Stimulated activated naive CD8-positive, alpha-beta T cell treated with anti-CD3 and anti-CD28 coated beads, Interleukin-15, Interleukin-2, amounts not matched to agents 100 ng/mL and 50 ng/mL, for 24 hours (primary cell): ENCODE data around the gene RXRA.

Experiments
- H3K27ac Mint-ChIP-seq: one replicate; pipeline ENCODE4 v1.8.0; 2021; ENCODE audit warnings: mild to moderate bottlenecking, mixed read lengths
- H3K27me3 Mint-ChIP-seq: one replicate; pipeline ENCODE4 v1.8.0; 2021; ENCODE audit warnings: mixed read lengths
- H3K36me3 Mint-ChIP-seq: one replicate; pipeline ENCODE4 v1.8.0; 2021; ENCODE audit warnings: low read depth, mixed read lengths
- H3K4me1 Mint-ChIP-seq: one replicate; pipeline ENCODE4 v1.8.0; 2021; ENCODE audit warnings: low read depth, mixed read lengths
- H3K4me3 Mint-ChIP-seq: one replicate; pipeline ENCODE4 v1.8.0; 2021; ENCODE audit warnings: mild to moderate bottlenecking, mixed read lengths
- H3K9me3 Mint-ChIP-seq: one replicate; pipeline ENCODE4 v1.8.0; 2021; ENCODE audit warnings: mixed read lengths

RXRA gene

DNA sequence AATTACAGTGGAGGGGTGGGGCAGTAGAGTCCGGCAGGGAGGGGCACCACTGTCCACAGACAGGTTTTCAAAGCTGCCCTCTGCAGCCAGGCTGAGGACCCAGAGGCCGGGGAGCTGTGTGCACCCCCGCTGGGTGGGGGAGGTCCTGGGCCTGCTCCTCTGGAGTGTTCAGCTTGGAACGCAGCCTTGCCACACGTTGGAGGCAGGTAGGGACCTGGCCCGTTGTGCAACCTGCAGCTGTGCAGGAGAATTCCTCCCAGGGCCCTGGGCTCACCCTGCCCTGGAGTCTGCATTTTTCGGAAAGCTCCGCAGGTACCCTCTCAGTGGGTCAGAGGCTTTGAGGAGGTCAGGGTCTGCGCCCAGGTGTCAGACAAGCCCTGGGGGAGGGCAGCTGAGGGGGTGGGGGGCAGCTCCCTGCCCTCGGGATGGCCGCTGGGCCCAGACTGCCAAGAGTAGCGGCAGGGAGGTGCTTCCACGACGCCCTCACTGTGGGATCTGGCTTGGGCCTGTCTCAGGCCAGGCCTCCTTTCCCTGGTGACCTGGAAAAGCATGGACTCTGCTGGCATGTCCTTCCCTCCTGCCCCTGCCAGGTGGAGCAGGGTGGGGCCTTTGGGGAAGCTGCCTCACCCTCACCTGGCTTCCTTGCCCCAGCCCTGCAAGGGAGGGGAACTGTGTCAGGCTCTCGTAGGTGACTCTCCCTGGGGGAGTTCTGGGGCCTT is 29.5 kb downstream of the RXRA start:
- Mint-ChIP-seq H3K9me3 (no peaks in the 10 kb centered on the region), H3K36me3 (no peaks in the 10 kb centered on the region), H3K27ac (no peak overlapping the region), H3K27me3 (no peaks in the 10 kb centered on the region), H3K4me3 (no peak overlapping the region), H3K4me1 (no peaks in the 10 kb centered on the region)

DNA sequence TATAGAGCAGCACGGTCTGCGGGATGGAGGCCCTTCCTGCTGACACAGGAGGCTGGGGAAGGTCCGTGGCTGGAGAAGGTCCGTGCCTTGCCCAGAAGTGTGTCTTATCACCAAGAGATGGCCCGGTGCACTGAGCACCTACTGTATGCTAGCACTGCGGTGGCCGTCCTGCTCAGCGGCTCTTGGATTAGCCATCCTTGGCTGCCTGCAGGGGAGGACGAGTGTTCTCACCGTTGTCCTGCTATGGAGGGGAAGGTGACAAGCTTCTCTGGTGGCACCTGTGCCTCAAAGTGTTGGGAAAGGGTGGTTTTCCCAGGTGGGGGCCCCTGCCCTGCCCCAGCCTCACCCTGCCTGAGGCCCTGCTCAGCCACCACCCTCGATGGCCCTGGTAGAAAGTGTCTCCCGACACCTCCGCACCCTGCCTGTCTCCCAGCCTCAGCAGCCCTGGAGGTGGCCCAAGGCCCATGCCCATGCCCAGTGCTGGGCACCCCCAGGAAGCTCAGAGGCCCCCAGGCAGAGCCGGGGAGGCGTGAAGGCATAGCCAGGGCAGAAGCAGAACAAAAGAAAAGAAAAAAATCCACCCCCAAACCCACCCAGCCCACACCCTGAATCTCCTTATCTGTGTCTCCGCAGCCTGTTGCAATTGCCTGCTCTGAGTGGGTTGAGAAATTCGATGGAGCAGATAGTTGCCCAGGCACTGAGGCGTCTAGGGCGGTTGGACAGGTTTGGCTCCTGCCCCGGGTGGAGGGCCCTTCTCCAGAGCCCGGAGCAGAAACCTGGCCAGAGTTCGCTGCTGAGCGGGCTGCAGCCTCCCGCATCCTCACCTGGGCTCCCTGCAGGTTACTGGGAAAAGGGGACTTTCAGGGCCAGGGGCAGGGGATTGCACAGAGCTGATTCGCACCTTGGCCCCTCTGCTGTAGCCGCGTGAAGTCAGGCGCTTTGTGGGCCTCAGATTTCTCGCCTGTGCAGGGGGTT is 30.5 kb downstream of the RXRA start:
- H3K4me3 Mint-ChIP-seq, result no peak overlapping the region
- H3K9me3 Mint-ChIP-seq, result no peaks in the 10 kb centered on the region
- H3K4me1 Mint-ChIP-seq, result no peaks in the 10 kb centered on the region
- no peaks in the 10 kb centered on the region for H3K27me3 Mint-ChIP-seq
- H3K27ac Mint-ChIP-seq, result no peak overlapping the region
- H3K36me3 Mint-ChIP-seq, result no peaks in the 10 kb centered on the region

DNA sequence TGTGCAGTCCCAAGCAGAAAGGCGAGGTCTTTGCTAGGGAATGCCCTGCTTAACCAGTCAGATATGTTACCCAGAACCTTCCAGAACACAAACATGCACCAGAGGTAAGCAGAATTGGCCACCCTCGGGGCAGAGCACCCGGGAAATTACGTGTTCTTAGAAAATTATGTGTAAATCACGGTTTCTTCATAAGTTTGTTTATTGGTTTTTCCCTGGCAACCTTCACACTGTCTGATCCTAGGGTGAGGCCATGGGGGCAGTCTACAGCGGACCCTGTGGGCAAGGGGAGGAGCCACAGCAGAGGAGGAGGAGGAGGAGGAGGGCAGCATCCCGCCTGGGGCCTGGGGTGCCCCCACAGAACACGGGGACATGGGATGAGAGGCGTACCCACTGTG is 31.4 kb downstream of the RXRA start:
- H3K4me3 Mint-ChIP-seq, result no peak overlapping the region
- H3K36me3 Mint-ChIP-seq, result no peaks in the 10 kb centered on the region
- H3K27ac Mint-ChIP-seq, result no peak overlapping the region
- H3K9me3 Mint-ChIP-seq, result no peaks in the 10 kb centered on the region
- no peaks in the 10 kb centered on the region for H3K4me1 Mint-ChIP-seq
- no peaks in the 10 kb centered on the region for H3K27me3 Mint-ChIP-seq

DNA sequence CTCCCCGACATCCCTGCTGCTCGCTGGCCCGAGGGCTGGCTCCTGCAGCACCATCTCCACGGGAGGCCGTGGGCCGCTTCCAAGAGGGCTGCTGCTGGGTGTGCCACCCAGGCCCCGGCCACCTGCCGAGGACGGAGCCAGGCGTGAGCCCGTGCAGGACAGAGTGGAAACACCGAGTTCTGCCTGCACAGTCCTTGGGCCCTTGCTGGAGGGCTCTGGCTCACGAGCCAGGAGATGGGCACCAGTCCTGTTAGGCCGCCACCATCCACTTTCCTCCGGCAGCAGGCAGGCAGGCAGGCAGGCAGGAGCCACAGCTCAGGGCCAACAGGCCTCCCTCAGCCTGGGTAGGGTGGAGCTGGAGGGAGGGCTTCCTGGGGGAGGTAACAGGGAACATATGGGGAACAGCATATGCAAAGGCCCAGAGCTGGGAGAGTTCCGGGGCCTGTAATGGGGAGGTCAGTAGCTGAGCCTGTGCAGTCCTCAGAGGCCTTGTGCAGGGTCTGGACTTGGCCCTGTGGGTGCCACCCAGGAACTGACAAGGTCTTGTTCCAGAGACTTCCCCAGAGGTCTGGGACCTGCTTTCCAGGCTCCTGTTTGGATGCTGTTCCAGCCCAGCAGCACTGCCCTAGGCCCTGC is 31.9 kb downstream of the RXRA start:
- Mint-ChIP-seq H3K27me3 (no peaks in the 10 kb centered on the region), H3K27ac (no peak overlapping the region), H3K36me3 (no peaks in the 10 kb centered on the region), H3K4me1 (no peaks in the 10 kb centered on the region), H3K4me3 (no peak overlapping the region), H3K9me3 (no peaks in the 10 kb centered on the region)

DNA sequence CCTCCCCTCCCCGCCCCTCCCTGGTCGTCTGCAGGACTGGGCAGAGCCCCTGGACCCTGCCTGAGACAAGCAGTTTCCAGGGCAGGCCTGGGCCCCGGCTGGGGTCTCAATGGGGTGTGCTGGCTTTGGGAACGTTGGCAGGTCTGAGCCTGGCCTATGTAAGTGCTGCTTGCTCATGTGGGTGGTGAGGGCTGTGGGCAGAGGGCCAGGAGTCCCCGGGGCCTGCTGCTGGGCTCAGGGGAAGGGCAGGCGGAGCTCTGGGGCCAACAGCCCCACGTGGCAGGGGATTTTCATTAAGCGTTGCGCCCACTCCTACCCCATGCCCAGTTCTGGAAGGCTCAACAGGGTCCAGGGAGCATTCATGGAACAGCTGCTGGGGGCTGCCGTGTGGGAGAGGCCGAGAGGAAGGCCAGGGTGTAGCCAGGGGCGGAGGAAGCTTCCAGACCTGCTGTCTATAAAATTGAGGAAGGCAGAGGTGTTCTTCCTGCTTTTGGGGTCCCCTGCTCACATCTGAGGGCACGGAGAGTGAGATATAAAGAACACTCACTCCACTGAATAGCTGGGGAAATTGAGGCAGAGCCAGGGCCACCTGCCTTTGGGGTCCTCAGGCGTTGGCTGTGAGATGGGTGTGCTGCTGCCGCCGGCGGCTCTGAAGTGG is 32.5 kb downstream of the RXRA start:
- Mint-ChIP-seq H3K9me3 (no peaks in the 10 kb centered on the region), H3K36me3 (no peaks in the 10 kb centered on the region), H3K4me3 (no peak overlapping the region), H3K27me3 (no peaks in the 10 kb centered on the region), H3K27ac (no peak overlapping the region), H3K4me1 (no peaks in the 10 kb centered on the region)

DNA sequence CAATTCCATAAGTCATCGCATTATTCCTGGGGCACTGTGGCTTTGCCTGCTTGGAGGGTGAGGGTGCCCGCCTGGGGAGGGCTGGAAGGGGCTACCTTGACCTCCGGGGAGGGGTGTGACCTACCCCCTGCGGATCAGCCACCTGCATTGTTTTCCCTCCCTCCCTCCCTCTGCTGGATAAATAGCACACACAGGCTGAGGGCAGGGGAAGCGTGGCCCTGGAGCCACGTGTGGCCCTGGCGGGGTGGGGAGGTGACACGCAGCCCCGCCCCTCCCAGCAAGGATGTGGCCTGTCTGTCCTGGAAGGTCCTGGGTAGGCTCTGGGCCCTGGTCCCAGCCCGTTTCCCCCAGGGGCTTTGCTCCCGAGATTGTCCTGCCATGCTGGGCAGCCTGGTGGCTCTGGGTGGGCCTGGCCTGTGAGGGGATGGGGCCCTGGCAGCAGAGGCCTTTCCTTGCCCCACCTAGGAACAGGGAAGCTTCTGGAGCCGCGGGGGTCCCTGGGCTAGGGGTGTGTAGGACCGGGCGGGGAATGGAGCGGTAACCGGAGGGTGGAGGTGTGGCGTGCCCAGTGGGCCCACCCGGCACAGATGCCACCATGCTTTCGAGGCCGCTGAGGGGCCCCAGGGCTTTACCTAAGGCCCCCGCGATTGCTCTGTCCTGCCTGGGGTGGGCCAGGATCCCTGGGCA is 33.4 kb downstream of the RXRA start:
- Mint-ChIP-seq H3K27ac (no peak overlapping the region), H3K9me3 (no peaks in the 10 kb centered on the region), H3K27me3 (no peaks in the 10 kb centered on the region), H3K4me1 (no peaks in the 10 kb centered on the region), H3K4me3 (no peak overlapping the region), H3K36me3 (no peaks in the 10 kb centered on the region)

DNA sequence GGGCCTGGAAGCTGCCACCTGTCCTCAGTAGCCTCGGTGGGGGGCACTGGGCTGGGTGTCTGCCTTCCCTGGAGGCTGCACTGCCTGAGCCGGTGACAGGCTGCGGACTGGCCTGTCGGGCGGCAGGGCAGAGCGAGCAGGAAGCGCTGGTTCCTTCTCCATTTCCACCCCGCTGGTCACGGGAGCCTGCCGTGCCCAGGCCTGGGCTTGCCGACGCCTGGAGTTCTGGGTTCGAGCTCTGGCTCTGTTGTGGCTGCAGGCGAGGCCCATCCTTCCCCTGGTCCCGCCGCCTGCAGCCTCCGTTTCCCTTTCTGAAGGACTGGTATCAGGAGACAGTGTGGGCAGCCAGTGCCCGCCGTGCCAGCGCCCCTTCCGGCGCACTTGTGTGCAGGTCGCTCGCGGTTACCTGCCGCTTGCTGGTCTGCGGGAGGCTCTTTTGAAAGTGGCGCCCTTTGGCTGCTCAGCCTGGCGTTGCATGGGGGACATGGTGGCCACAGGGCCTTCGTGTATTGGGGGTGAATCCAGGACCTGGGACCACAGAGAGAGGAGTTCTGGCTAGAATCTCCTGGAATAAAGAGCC is 34.0 kb downstream of the RXRA start:
- no peak overlapping the region for H3K27ac Mint-ChIP-seq
- no peaks in the 10 kb centered on the region for H3K36me3 Mint-ChIP-seq
- H3K4me3 Mint-ChIP-seq, result no peak overlapping the region
- no peaks in the 10 kb centered on the region for H3K9me3 Mint-ChIP-seq
- H3K4me1 Mint-ChIP-seq, result no peaks in the 10 kb centered on the region
- H3K27me3 Mint-ChIP-seq, result no peaks in the 10 kb centered on the region

DNA sequence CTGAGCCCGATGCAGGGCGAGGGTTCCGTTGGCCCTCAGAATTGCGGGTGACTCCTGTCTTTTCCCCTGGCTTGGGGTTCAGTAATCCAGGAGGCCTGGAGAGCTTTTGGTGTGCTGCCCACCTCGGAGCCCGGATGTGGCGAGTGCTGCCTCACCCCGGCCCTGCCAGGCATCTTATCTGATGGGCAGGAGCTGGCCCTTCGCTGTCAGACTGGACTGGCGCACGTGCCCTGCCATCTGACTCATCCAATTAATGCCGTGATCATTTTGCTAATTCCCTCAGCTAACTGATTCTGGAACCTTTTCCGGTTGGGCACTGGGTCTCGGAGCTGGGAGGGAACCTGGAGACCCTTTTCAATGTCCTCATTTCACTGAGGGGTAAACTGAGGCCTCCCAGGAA is 34.6 kb downstream of the RXRA start:
- Mint-ChIP-seq H3K27me3 (no peaks in the 10 kb centered on the region), H3K27ac (no peak overlapping the region), H3K4me3 (no peak overlapping the region), H3K9me3 (no peaks in the 10 kb centered on the region), H3K36me3 (no peaks in the 10 kb centered on the region), H3K4me1 (no peaks in the 10 kb centered on the region)

DNA sequence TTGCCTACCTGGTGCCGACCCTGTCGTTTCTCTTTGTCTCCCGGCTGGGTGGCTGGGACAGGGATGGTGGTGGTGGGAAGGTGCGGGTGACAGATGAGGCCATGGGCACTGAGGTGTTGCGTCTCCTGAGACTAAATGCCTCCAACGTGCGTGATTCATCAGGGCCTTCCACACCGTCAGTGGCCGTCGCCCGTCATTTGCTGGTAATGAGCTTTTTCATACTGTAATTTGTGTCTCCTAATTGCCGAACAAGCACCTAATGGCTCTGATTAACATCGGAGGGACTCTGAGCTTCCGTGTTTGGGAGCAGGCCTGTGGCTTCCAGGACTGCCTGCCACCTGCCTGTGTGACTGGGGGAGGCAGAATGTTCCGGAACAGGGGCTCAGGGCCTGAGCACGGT is 35.2 kb downstream of the RXRA start:
- no peaks in the 10 kb centered on the region for H3K9me3 Mint-ChIP-seq
- H3K4me1 Mint-ChIP-seq, result no peaks in the 10 kb centered on the region
- H3K36me3 Mint-ChIP-seq, result no peaks in the 10 kb centered on the region

DNA sequence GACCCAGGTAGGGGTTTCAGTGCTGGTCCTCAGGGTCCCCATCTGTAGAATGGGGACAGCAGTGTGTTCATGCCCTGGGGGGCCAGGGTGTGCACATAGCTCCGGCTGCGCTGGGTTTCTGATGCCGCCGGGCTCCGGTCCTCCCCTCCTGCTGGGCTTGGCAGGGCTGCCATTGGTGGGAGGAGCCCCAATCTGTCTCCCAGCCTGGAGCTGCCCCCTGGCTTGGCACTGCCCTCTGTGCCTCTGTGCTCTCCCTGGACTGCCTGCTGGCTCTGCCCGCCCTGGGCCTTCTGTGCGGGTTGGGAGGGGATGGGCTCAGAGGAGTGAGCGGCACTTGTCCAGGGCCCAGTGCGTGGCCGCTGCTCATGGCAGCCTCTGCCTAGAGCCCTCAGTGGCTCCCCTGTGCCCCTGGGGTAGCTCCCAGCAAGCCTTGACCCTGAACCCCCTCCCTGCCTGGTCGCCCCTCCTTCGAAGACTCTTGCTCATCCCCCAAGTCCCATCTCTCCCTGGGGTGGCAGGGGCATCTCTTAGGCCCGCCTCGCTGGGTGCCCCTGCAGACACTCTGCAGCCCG is 35.7 kb downstream of the RXRA start:
- H3K36me3 Mint-ChIP-seq, result no peaks in the 10 kb centered on the region
- H3K27me3 Mint-ChIP-seq, result no peaks in the 10 kb centered on the region
- no peak overlapping the region for H3K4me3 Mint-ChIP-seq
- no peaks in the 10 kb centered on the region for H3K9me3 Mint-ChIP-seq
- H3K4me1 Mint-ChIP-seq, result no peaks in the 10 kb centered on the region
- no peak overlapping the region for H3K27ac Mint-ChIP-seq

More for the DNA sequence above, 35.2 kb downstream of the RXRA start:
- Mint-ChIP-seq H3K4me3 (no peak overlapping the region), H3K27me3 (no peaks in the 10 kb centered on the region), H3K27ac (no peak overlapping the region)

DNA sequence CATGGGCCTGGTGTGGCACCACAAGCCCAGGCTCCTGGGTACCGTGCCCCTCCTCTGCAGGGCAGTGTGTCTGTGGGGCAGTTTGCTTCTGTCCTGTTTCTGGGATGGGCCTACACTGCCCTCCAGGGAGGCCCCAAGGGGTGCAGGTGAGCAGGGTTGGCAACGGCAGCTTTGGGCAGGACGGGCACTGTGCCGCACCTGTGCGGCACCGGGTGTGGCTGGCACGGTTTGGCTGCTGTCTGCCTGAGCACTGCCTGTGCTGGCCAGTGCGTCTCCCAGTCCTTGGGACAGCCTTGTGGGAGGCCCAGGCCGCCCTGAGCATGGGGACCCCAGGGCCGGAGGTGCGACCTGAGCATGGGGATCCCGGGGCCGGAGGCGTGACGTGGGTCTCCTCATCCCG is 37.2 kb downstream of the RXRA start:
- Mint-ChIP-seq H3K9me3 (no peaks in the 10 kb centered on the region), H3K27ac (no peak overlapping the region), H3K4me1 (no peaks in the 10 kb centered on the region), H3K36me3 (no peaks in the 10 kb centered on the region), H3K4me3 (no peak overlapping the region), H3K27me3 (no peaks in the 10 kb centered on the region)

DNA sequence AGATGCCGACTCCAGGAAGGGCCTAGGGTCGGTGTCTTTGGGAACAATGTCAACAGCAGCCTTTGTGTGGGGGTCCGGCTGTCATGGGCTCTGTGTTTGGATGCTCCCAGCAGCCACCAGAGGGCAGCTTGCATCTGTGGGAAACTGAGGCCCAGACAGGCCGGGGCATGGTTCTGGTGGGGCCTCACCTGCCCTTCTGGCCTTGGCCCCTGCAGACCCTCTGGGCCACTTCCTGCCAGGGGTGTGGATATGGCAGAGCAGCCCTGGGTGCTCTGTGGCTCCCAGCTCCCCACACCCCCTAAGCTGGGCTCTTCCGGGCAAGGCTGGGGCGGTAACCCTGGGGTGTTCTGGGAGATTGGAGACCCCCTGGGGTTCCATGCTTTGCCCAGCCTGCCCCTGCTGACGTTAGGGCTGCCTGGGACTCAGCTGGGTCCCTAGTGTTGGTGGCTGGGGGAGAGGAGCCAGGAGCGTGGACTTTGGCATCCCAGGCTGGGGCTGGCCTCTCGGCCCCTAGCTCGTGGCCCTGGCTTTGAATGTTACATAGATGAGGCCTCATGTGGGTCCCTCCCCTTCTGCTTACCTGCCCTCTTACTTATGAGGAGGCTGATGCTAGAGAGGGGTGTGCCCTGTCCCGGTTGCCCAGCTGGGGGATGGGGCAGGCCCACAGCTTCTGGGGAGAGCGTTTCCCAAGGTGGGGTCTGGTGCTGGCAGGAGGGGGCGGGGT is 38.3 kb downstream of the RXRA start:
- Mint-ChIP-seq H3K36me3 (no peaks in the 10 kb centered on the region), H3K27ac (no peak overlapping the region), H3K4me1 (no peaks in the 10 kb centered on the region), H3K27me3 (no peaks in the 10 kb centered on the region), H3K9me3 (no peaks in the 10 kb centered on the region), H3K4me3 (no peak overlapping the region)

DNA sequence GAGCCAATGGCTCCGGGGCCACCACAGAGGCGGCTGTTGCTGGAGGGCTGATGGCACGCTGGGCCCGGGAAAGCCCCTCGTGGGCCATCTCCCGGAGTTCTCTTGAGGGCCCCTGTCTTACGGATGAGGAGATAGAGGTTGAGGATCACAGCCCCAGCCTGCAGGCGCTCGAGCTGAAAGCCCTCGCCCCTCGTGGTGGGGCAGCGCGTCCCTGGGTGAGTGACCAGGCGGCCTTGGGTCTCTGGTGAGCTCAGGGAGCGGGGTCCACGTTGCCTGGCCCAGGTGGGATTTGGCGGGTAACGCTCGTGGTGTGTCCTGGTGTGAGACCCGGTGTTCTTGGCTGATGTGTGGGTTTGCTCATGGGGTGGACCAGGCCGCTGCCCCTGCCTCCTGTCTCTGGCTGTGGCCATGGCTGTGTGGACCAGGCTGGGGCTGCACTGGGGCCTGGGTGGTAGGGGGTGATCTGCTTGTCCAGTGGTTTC is 38.9 kb downstream of the RXRA start:
- Mint-ChIP-seq H3K4me3 (no peak overlapping the region), H3K27me3 (no peaks in the 10 kb centered on the region)

More for the DNA sequence above, 38.9 kb downstream of the RXRA start:
- H3K9me3 Mint-ChIP-seq, result no peaks in the 10 kb centered on the region
- no peak overlapping the region for H3K27ac Mint-ChIP-seq
- no peaks in the 10 kb centered on the region for H3K4me1 Mint-ChIP-seq
- H3K36me3 Mint-ChIP-seq, result no peaks in the 10 kb centered on the region
